Panc1 (cell line): ENCODE results near the gene PDS5A. TPM values are rescaled to one million over a fixed set of nuclear protein-coding genes. Genes with fewer than 3 reads are reported as not detected.

ENCODE experiments used
- ATAC-seq: fragments of 200-7000 bp; cut with Tn5 transposase; 2 replicates; pipeline ENCODE4 v1.9.1; 2020; ENCODE audit warnings: mild to moderate bottlenecking, moderate library complexity
- BruUV-seq: library from RNA; stranded (reverse); fragments of 400-500 nt; replicated peaks from 2 replicates; lab custom pipeline; 2021; lab: Mats Ljungman, UMichigan
- CTCF ChIA-PET: fragments of 300-600 bp; sonication (Branson Sonifier 250); formaldehyde crosslinking; loops from one replicate; lab custom pipeline; 2022; ENCODE audit warnings: antibody characterized with exemption; lab: Charles Lee
- POLR2A ChIA-PET: fragments of 300-600 bp; sonication (Branson Sonifier 250); formaldehyde crosslinking; loops from one replicate; lab custom pipeline; 2022; ENCODE audit warnings: antibody characterized with exemption; lab: Charles Lee
- DNase-seq: peaks from one replicate; pipeline ENCODE4 v3.0.0-alpha.2; 2010; ENCODE audit warnings: low read depth, low spot score
- H3K27ac ChIP-seq: 2 replicates; pipeline ENCODE4 v1.5.1; 2011; ENCODE audit warnings: mild to moderate bottlenecking, low read length, inconsistent platforms
- H3K27me3 ChIP-seq: fragments of 200-500 bp; sonication (Bioruptor generic); 2 replicates; pipeline ENCODE4 v1.6.0; 2014; ENCODE audit warnings: low read length, inconsistent platforms; ENCODE audit not compliant: control insufficient read depth, insufficient read depth
- H3K36me3 ChIP-seq: fragments of 200-500 bp; sonication (Bioruptor generic); 2 replicates; pipeline ENCODE4 v1.5.1; 2014; ENCODE audit warnings: inconsistent platforms, mild to moderate bottlenecking, low read length, moderate library complexity; ENCODE audit not compliant: control insufficient read depth, insufficient read depth
- H3K4me1 ChIP-seq: 2 replicates; pipeline ENCODE4 v1.5.1; 2011; ENCODE audit warnings: inconsistent platforms, mild to moderate bottlenecking, low read length, moderate library complexity; ENCODE audit not compliant: control insufficient read depth, insufficient read depth
- H3K4me3 ChIP-seq, 2 experiments: 2 replicates each; pipeline ENCODE4 v1.5.1; 2011 to 2012; ENCODE audit warnings: low read depth in 2 of 2, low read length in 2 of 2, mild to moderate bottlenecking in 2 of 2, inconsistent platforms in 1 of 2, moderate library complexity in 1 of 2
- H3K9me3 ChIP-seq: fragments of 200-500 bp; sonication (Bioruptor generic); 2 replicates; pipeline ENCODE4 v1.5.1; 2014; ENCODE audit warnings: low read depth, mild to moderate bottlenecking, inconsistent platforms, low read length, moderate library complexity; ENCODE audit not compliant: control insufficient read depth, insufficient read depth
- POLR2AphosphoS5 ChIP-seq: IDR thresholded peaks from 2 replicates; pipeline ENCODE4 v1.6.1; 2012; ENCODE audit warnings: mild to moderate bottlenecking, low read depth, low read length, moderate library complexity
- REST ChIP-seq, 2 experiments: IDR thresholded peaks; 2 replicates each; pipeline ENCODE4 v1.6.1; 2011 to 2012; ENCODE audit warnings: low read depth in 2 of 2, control low read depth in 1 of 2, low read length in 1 of 2, mild to moderate bottlenecking in 1 of 2, moderate library complexity in 1 of 2; ENCODE audit not compliant: insufficient read depth in 1 of 2
- SIN3A ChIP-seq: IDR thresholded peaks from 2 replicates; pipeline ENCODE4 v1.6.1; 2012; ENCODE audit warnings: low read depth, mild to moderate bottlenecking, low read length, moderate library complexity, borderline replicate concordance; ENCODE audit not compliant: insufficient read depth
- TCF7L2 ChIP-seq: IDR thresholded peaks from 2 replicates; pipeline ENCODE4 v1.6.1; 2011; ENCODE audit warnings: mild to moderate bottlenecking, low read depth, low read length, inconsistent platforms
- in situ Hi-C: cut with HindIII; loops from 2 replicates; pipeline ENCODE4 v1.10.0; 2016; ENCODE audit warnings: low sequenced_read_pairs, low pct_unique_long_range_greater_than_20kb
- intact Hi-C: fragments of 100-400 bp; cut with micrococcal nuclease; formaldehyde crosslinking; loops from one replicate; pipeline ENCODE4 v1.10.0; 2022; ENCODE audit not compliant: unreplicated experiment
- total RNA-seq: library from RNA; stranded (reverse); gene quantifications from one replicate; pipeline ENCODE4 v1.2.1, GENCODE V29; 2021; ENCODE audit not compliant: unreplicated experiment
- TF ChIP-seq, protein P1 (sequence below): fragments of 450-650 bp; IDR thresholded peaks from 2 replicates; pipeline ENCODE4 v1.5.1; 2017; ENCODE audit warnings: mild to moderate bottlenecking

PDS5A gene
- total RNA-seq, 1 experiment from 2014 or later: 69.2 TPM

DNA sequence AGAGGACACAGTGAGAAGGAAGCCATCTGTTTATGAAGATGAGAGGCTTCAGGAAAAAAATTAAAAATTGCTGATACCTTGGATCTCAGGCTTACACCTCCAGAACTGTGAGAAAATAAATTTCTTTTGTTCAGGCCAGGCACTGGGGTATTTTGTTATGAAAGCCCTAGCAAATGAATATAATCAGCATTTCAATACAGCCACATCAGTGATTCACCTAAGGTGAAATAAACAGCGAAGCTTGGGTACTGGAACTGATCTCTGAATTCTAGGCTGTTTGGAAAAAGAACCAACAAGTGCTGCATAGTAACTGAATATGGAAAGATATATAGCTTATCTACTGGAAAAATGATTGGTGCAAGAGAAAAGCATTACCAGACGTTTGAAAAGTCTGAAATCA, 88.5 kb downstream of the PDS5A start:
- ChIA-PET POLR2A (no interaction called here), CTCF (no interaction called here)
- H3K36me3 ChIP-seq: peaks cover 10% of the 10 kb centered on the region
- no peaks in the 10 kb centered on the region for H3K4me1 ChIP-seq
- TF ChIP-seq SIN3A (no peak), REST (IDR thresholded peaks at IDR 0.05; ENCODE audit: insufficient read depth in 1 of 2, low read depth in 2 of 2, low read length in 1 of 2) (no peak), TCF7L2 (no peak), POLR2AphosphoS5 (no peak)
- TF ChIP-seq, protein P1, sequence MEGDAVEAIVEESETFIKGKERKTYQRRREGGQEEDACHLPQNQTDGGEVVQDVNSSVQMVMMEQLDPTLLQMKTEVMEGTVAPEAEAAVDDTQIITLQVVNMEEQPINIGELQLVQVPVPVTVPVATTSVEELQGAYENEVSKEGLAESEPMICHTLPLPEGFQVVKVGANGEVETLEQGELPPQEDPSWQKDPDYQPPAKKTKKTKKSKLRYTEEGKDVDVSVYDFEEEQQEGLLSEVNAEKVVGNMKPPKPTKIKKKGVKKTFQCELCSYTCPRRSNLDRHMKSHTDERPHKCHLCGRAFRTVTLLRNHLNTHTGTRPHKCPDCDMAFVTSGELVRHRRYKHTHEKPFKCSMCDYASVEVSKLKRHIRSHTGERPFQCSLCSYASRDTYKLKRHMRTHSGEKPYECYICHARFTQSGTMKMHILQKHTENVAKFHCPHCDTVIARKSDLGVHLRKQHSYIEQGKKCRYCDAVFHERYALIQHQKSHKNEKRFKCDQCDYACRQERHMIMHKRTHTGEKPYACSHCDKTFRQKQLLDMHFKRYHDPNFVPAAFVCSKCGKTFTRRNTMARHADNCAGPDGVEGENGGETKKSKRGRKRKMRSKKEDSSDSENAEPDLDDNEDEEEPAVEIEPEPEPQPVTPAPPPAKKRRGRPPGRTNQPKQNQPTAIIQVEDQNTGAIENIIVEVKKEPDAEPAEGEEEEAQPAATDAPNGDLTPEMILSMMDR: no peak
- no TSS peak for BruUV-seq
- no peak for ATAC-seq
- intact Hi-C loops: no loop called here
- in situ Hi-C loops: no loop called here
- H3K27ac ChIP-seq: no peak overlapping the region
- no peaks in the 10 kb centered on the region for H3K27me3 ChIP-seq
- H3K4me3 ChIP-seq: no peak overlapping the region
- DNase-seq: no peak
- H3K9me3 ChIP-seq: no peaks in the 10 kb centered on the region

- in situ Hi-C loops: no loop called here
- Histone ChIP-seq H3K36me3 (peaks cover 10% of the 10 kb centered on the region), H3K4me3 (no peak overlapping the region), H3K27me3 (no peaks in the 10 kb centered on the region), H3K9me3 (no peaks in the 10 kb centered on the region), H3K4me1 (no peaks in the 10 kb centered on the region), H3K27ac (no peak overlapping the region)
- POLR2A ChIA-PET: interaction anchor here (0.6 kb wide), 1 partner anchor 18 kb away, joined by 4 read pairs; no protein-coding TSS in a partner anchor
- DNase-seq: no peak
- no peak for TF ChIP-seq POLR2AphosphoS5
- TF ChIP-seq SIN3A: no peak
- TF ChIP-seq TCF7L2: no peak
- TF ChIP-seq, protein P1: no peak
- no peak for TF ChIP-seq REST (IDR thresholded peaks at IDR 0.05; ENCODE audit: insufficient read depth in 1 of 2, low read depth in 2 of 2, low read length in 1 of 2)
- BruUV-seq: no TSS peak
- no peak for ATAC-seq
- CTCF ChIA-PET: no interaction called here
- intact Hi-C loops: no loop called here
Measured at GRCh38 chr4:39888541-39888940, 89.2 kb downstream of the PDS5A start.
